SU-DHL-6 (cell line): Measurements from ENCODE around the gene CFAP107.

Experiments
- H2AFZ ChIP-seq: fragments of 200-600 bp; sonication (generic); 2 replicates; pipeline ENCODE4 v1.6.1; 2014; ENCODE audit warnings: low read depth, mild to moderate bottlenecking, moderate library complexity, mixed read lengths, antibody characterized with exemption, low read length; ENCODE audit not compliant: severe bottlenecking
- H3F3A ChIP-seq: fragments of 200-600 bp; shearing (Covaris generic); 2 replicates; pipeline ENCODE4 v1.6.0; 2016; ENCODE audit warnings: antibody characterized with exemption, mild to moderate bottlenecking; ENCODE audit not compliant: insufficient read depth
- H3K27ac ChIP-seq: fragments of 200-600 bp; sonication (generic); 2 replicates; pipeline ENCODE4 v1.5.1; 2016; ENCODE audit warnings: low read depth, mild to moderate bottlenecking, low read length, moderate library complexity, mixed read lengths
- H3K27me3 ChIP-seq: fragments of 200-600 bp; sonication (generic), shearing (Covaris generic); 2 replicates; pipeline ENCODE4 v1.6.0; 2014; ENCODE audit warnings: mild to moderate bottlenecking, low read length
- H3K36me3 ChIP-seq: fragments of 200-600 bp; sonication (generic); 2 replicates; pipeline ENCODE4 v1.6.1; 2014; ENCODE audit warnings: mild to moderate bottlenecking, low read length, mixed read lengths
- H3K4me2 ChIP-seq: fragments of 300-600, 200-600 bp; shearing (Covaris generic), sonication (generic); 2 replicates; pipeline ENCODE4 v1.6.0; 2014; ENCODE audit warnings: low read length, low read depth, mild to moderate bottlenecking; ENCODE audit not compliant: poor library complexity, severe bottlenecking
- H3K4me3 ChIP-seq: fragments of 200-600 bp; sonication (generic); 2 replicates; pipeline ENCODE4 v1.5.1; 2014; ENCODE audit warnings: antibody characterized with exemption, low read length, mild to moderate bottlenecking, mixed read lengths; ENCODE audit not compliant: insufficient read depth, poor library complexity, severe bottlenecking
- H3K79me2 ChIP-seq: fragments of 200-600 bp; sonication (generic); 2 replicates; pipeline ENCODE4 v1.6.1; 2014; ENCODE audit warnings: mild to moderate bottlenecking, low read length, moderate library complexity; ENCODE audit not compliant: insufficient read depth
- H3K9ac ChIP-seq: fragments of 200-600 bp; sonication (generic); 2 replicates; pipeline ENCODE4 v1.7.0; 2014; ENCODE audit warnings: mild to moderate bottlenecking, low read length
- H3K9me2 ChIP-seq: fragments of 200-600 bp; sonication (generic); replicated peaks from 2 replicates; pipeline ENCODE4 v1.6.1; 2014; ENCODE audit warnings: low read length; ENCODE audit not compliant: insufficient read depth
- H3K9me3 ChIP-seq: fragments of 200-600 bp; sonication (generic); 2 replicates; pipeline ENCODE4 v1.6.1; 2014; ENCODE audit warnings: low read length, mixed read lengths; ENCODE audit not compliant: insufficient read depth
- H4K20me1 ChIP-seq: fragments of 200-600 bp; sonication (generic); 2 replicates; pipeline ENCODE4 v1.6.1; 2014; ENCODE audit warnings: low read depth, mild to moderate bottlenecking, antibody characterized with exemption, low read length, moderate library complexity, mixed read lengths
- EZH2phosphoT487 ChIP-seq: fragments of 200-600 bp; sonication (generic), shearing (Covaris generic); conservative IDR thresholded peaks from 2 replicates; pipeline ENCODE4 v1.6.1; 2018; ENCODE audit warnings: mild to moderate bottlenecking, antibody characterized with exemption, low read length, moderate library complexity, mixed read lengths
- TF ChIP-seq, protein P1 (sequence below): fragments of 200-600 bp; sonication (generic); IDR thresholded peaks from one replicate; pipeline ENCODE4 v1.5.1; 2017; ENCODE audit warnings: antibody characterized with exemption, mild to moderate bottlenecking, low read length, moderate library complexity; ENCODE audit not compliant: insufficient read depth, poor library complexity, severe bottlenecking

The CFAP107 gene

DNA sequence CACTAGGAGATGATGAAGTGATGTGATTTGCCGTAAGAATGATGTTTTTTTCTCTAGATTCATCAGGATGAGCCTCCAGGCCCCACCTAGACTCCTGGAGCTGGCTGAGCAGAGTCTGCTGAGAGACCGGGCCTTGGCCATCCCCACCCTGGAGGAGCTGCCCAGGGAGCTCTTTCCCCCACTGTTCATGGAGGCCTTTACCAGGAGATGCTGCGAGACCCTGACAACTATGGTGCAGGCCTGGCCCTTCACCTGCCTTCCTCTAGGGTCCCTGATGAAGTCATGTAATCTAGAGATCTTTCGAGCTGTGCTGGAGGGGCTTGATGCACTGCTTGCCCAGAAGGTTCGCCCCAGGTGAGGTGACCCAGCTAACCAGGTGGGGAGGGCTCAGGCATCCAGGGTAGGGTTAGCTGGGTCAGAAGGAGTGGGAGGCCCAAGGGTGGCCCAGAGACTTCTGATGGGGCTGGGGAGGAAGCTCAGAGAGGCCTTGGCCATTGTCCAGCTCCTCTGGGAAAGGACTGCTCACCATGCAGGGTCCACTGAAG is 28.9 kb downstream of the CFAP107 start:
- H3K79me2 ChIP-seq, result no peaks in the 10 kb centered on the region
- no peaks in the 10 kb centered on the region for H3K9me3 ChIP-seq
- no peak overlapping the region for H3K4me3 ChIP-seq
- no peaks in the 10 kb centered on the region for H4K20me1 ChIP-seq
- H3K4me2 ChIP-seq, result no peak overlapping the region
- no peak overlapping the region for H3K9ac ChIP-seq
- H3K27ac ChIP-seq, result no peak overlapping the region
- no peak overlapping the region for H2AFZ ChIP-seq
- H3K27me3 ChIP-seq, result no peaks in the 10 kb centered on the region
- H3K36me3 ChIP-seq, result no peaks in the 10 kb centered on the region
- no peaks in the 10 kb centered on the region for H3K9me2 ChIP-seq
- TF ChIP-seq, protein P1, sequence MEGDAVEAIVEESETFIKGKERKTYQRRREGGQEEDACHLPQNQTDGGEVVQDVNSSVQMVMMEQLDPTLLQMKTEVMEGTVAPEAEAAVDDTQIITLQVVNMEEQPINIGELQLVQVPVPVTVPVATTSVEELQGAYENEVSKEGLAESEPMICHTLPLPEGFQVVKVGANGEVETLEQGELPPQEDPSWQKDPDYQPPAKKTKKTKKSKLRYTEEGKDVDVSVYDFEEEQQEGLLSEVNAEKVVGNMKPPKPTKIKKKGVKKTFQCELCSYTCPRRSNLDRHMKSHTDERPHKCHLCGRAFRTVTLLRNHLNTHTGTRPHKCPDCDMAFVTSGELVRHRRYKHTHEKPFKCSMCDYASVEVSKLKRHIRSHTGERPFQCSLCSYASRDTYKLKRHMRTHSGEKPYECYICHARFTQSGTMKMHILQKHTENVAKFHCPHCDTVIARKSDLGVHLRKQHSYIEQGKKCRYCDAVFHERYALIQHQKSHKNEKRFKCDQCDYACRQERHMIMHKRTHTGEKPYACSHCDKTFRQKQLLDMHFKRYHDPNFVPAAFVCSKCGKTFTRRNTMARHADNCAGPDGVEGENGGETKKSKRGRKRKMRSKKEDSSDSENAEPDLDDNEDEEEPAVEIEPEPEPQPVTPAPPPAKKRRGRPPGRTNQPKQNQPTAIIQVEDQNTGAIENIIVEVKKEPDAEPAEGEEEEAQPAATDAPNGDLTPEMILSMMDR, result no peak
- TF ChIP-seq EZH2phosphoT487, result no peak
- no peaks in the 10 kb centered on the region for H3F3A ChIP-seq

DNA sequence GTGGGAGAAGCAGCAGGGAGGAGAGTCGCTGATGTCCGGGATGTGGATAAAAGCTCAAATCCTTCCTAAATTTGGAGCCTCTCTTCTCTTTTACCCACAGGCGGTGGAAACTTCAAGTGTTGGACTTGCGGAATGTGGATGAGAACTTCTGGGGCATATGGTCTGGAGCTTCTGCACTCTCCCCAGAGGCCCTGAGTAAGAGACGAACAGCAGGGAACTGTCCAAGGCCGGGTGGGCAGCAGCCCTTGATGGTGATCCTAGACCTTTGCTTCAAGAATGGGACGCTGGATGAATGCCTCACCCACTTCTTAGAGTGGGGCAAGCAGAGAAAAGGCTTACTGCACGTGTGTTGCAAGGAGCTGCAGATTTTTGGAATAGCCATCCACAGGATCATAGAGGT is 29.4 kb downstream of the CFAP107 start:
- no peaks in the 10 kb centered on the region for H3K9me2 ChIP-seq
- no peak overlapping the region for H3K4me3 ChIP-seq
- no peaks in the 10 kb centered on the region for H3K9me3 ChIP-seq
- no peaks in the 10 kb centered on the region for H4K20me1 ChIP-seq
- H3K27ac ChIP-seq, result no peak overlapping the region
- TF ChIP-seq EZH2phosphoT487, result no peak
- TF ChIP-seq, protein P1, result no peak
- no peaks in the 10 kb centered on the region for H3K36me3 ChIP-seq
- no peak overlapping the region for H2AFZ ChIP-seq
- H3F3A ChIP-seq, result no peaks in the 10 kb centered on the region
- no peak overlapping the region for H3K4me2 ChIP-seq
- no peaks in the 10 kb centered on the region for H3K27me3 ChIP-seq
- no peaks in the 10 kb centered on the region for H3K79me2 ChIP-seq
- H3K9ac ChIP-seq, result no peak overlapping the region

DNA sequence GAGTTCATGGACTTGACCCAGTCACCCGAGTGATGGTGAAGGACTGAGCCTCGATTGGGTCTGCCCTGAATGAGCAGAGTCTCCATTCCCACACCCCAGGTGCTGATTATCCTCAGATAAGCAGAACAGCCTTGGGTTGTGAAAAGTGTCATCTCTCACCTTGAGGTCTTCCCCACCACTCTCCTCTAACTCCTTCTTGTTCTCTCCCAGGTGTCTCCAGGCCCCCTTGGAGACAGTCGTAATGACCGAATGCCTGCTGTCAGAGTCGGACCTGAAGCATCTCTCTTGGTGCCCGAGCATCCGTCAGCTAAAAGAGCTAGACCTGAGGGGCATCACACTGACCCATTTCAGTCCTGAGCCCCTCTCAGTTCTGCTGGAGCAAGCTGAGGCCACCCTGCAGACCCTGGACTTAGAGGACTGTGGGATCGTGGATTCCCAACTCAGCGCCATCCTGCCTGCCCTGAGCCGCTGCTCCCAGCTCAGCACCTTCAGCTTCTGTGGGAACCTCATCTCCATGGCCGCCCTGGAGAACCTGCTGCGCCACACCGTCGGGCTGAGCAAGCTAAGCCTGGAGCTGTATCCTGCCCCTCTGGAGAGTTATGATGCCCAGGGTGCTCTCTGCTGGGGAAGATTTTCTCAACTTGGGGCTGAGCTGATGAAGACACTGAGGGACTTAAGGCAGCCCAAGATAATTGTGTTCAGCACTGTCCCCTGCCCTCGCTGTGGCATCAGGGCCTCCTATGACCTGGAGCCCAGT is 31.0 kb downstream of the CFAP107 start:
- Histone ChIP-seq H3K4me2 (no peak overlapping the region), H3K27ac (no peak overlapping the region), H3K9ac (no peak overlapping the region), H3K4me3 (no peak overlapping the region), H3K9me3 (no peaks in the 10 kb centered on the region), H3K9me2 (no peaks in the 10 kb centered on the region), H3K79me2 (no peaks in the 10 kb centered on the region), H3F3A (no peaks in the 10 kb centered on the region), H2AFZ (no peak overlapping the region), H3K27me3 (no peaks in the 10 kb centered on the region), H3K36me3 (no peaks in the 10 kb centered on the region), H4K20me1 (no peaks in the 10 kb centered on the region)
- TF ChIP-seq, protein P1, result no peak
